Measurements from ENCODE around the gene KDM5C. TPM values are rescaled to one million over a fixed set of nuclear protein-coding genes. Genes with fewer than 3 reads are reported as not detected.

KDM5C gene
- total RNA-seq, 2 donors from 2014 or later: 95.9 to 101 TPM

GRCh38 chrX:53241558-53241957, 16.6 kb upstream of the KDM5C start:
- H3K27ac Mint-ChIP-seq: no peak overlapping the region
- DNase-seq: no peak

GRCh38 chrX:53239474-53239873, 14.5 kb upstream of the KDM5C start:
- Histone ChIP-seq H3K36me3 (ENCODE audit: control insufficient read depth, insufficient read depth, low read length) (no peaks in the 10 kb centered on the region), H3K4me3 (ENCODE audit: low read length) (no peak overlapping the region), H3K27me3 (ENCODE audit: control insufficient read depth, insufficient read depth, low read length, poor library complexity, severe bottlenecking) (no peaks in the 10 kb centered on the region), H3K27ac (ENCODE audit: low read depth, low read length) (no peak overlapping the region), H3K9ac (ENCODE audit: extremely low read depth, low read length, poor library complexity, severe bottlenecking) (no peak overlapping the region), H3K9me3 (ENCODE audit: control insufficient read depth, low read length) (no peaks in the 10 kb centered on the region), H3K4me1 (ENCODE audit: control insufficient read depth, insufficient read depth, low read length) (no peaks in the 10 kb centered on the region)
- peaks cover 65% of the 10 kb centered on the region for H3K9me3 Mint-ChIP-seq
- no peaks in the 10 kb centered on the region for H3K4me1 Mint-ChIP-seq
- DNase-seq: peak; percentile 81
- TF ChIP-seq CTCF (conservative IDR thresholded peaks at IDR 0.05): peak; percentile 48
- WGBS, 2 experiments (ENCODE audit: insufficient coverage in 1 of 2, insufficient read length in 1 of 2): 95 to 100% methylated on average over 2 to 5 of the region's 6 CpGs
- H3K27me3 Mint-ChIP-seq (ENCODE audit: insufficient read depth): no peaks in the 10 kb centered on the region
- H3K4me3 Mint-ChIP-seq: no peak overlapping the region
- no peak overlapping the region for H3K27ac Mint-ChIP-seq
- peaks cover 14% of the 10 kb centered on the region for H3K36me3 Mint-ChIP-seq (ENCODE audit: low read depth)

More at GRCh38 chrX:53241558-53241957, 16.6 kb upstream of the KDM5C start:
- TF ChIP-seq CTCF (conservative IDR thresholded peaks at IDR 0.05): no peak
- no peak overlapping the region for H3K27ac ChIP-seq (ENCODE audit: low read depth, low read length)
- H3K36me3 ChIP-seq (ENCODE audit: control insufficient read depth, insufficient read depth, low read length): no peaks in the 10 kb centered on the region
- no peaks in the 10 kb centered on the region for H3K27me3 ChIP-seq (ENCODE audit: control insufficient read depth, insufficient read depth, low read length, poor library complexity, severe bottlenecking)
- H3K4me3 ChIP-seq (ENCODE audit: low read length): no peak overlapping the region
- no peaks in the 10 kb centered on the region for H3K9me3 ChIP-seq (ENCODE audit: control insufficient read depth, low read length)
- H3K4me1 ChIP-seq (ENCODE audit: control insufficient read depth, insufficient read depth, low read length): no peaks in the 10 kb centered on the region
- H3K36me3 Mint-ChIP-seq (ENCODE audit: low read depth): peaks cover 18% of the 10 kb centered on the region
- H3K4me1 Mint-ChIP-seq: no peaks in the 10 kb centered on the region
- no peaks in the 10 kb centered on the region for H3K27me3 Mint-ChIP-seq (ENCODE audit: insufficient read depth)
- H3K9ac ChIP-seq (ENCODE audit: extremely low read depth, low read length, poor library complexity, severe bottlenecking): no peak overlapping the region
- H3K4me3 Mint-ChIP-seq: no peak overlapping the region
- peaks cover 63% of the 10 kb centered on the region for H3K9me3 Mint-ChIP-seq
- 90 to 93% methylated on average over 2 to 7 of the region's 7 CpGs for WGBS, 2 experiments (ENCODE audit: insufficient coverage in 1 of 2, insufficient read length in 1 of 2)

- H3K36me3 Mint-ChIP-seq (ENCODE audit: low read depth): peaks cover 12% of the 10 kb centered on the region
- no peaks in the 10 kb centered on the region for H3K4me1 ChIP-seq (ENCODE audit: control insufficient read depth, insufficient read depth, low read length)
- WGBS, 2 experiments (ENCODE audit: insufficient coverage in 1 of 2, insufficient read length in 1 of 2): 80% methylated on average over 7 of the region's 10 CpGs; no CpG with 5 or more reads in 1 of the 2 experiments
These were observed 12.0 kb upstream of the KDM5C start for GRCh38 chrX:53237056-53237455.

More at GRCh38 chrX:53237056-53237455, 12.0 kb upstream of the KDM5C start:
- H3K27me3 Mint-ChIP-seq (ENCODE audit: insufficient read depth): no peaks in the 10 kb centered on the region
- no peak overlapping the region for H3K4me3 Mint-ChIP-seq
- Histone ChIP-seq H3K9ac (ENCODE audit: extremely low read depth, low read length, poor library complexity, severe bottlenecking) (no peak overlapping the region), H3K9me3 (ENCODE audit: control insufficient read depth, low read length) (no peaks in the 10 kb centered on the region), H3K36me3 (ENCODE audit: control insufficient read depth, insufficient read depth, low read length) (no peaks in the 10 kb centered on the region), H3K27ac (ENCODE audit: low read depth, low read length) (no peak overlapping the region), H3K27me3 (ENCODE audit: control insufficient read depth, insufficient read depth, low read length, poor library complexity, severe bottlenecking) (no peaks in the 10 kb centered on the region), H3K4me3 (ENCODE audit: low read length) (no peak overlapping the region)
- no peak for DNase-seq
- H3K27ac Mint-ChIP-seq: no peak overlapping the region
- H3K9me3 Mint-ChIP-seq: peaks cover 70% of the 10 kb centered on the region
- no peaks in the 10 kb centered on the region for H3K4me1 Mint-ChIP-seq
- TF ChIP-seq CTCF (conservative IDR thresholded peaks at IDR 0.05): no peak
